ENCODE data around the gene IMPDH1.

Gene IMPDH1

DNA sequence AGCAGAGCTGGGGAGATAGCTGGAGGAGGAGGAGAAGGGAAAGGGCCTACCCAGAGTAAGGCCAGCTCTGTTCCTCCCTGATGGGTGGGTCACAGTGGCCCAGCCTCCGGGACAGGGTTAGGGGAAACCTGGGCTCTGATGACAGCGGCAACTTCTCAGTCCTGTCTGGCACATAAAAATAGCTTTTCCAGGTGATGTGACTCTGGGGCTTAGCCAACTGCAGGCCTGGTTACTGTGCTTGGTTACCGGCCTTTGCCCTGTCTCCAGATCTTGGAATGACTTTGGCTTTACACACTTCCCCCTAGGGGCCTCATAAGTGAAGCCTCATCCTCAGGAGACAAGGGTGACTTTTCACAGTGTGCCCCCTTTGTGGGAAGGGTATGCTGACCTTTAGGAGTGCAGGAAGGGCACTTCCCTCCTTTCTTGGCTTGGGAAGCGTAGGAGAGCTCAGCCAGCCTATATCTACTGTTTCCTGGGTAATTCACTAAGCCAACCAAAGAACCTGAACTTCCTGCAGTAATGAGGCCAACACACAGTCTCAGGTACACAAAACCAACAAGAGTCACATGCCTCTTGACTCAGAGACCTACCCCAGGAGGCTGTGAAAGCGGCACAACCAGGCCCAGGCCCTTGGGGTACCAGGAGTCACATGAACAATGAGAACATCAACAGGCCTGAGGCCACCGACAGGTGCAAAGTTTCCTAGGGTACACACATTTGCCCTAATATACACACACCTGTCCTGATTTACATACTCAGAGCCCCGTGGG is 34.2 kb upstream of the IMPDH1 start:
- TF ChIP-seq, protein P1, sequence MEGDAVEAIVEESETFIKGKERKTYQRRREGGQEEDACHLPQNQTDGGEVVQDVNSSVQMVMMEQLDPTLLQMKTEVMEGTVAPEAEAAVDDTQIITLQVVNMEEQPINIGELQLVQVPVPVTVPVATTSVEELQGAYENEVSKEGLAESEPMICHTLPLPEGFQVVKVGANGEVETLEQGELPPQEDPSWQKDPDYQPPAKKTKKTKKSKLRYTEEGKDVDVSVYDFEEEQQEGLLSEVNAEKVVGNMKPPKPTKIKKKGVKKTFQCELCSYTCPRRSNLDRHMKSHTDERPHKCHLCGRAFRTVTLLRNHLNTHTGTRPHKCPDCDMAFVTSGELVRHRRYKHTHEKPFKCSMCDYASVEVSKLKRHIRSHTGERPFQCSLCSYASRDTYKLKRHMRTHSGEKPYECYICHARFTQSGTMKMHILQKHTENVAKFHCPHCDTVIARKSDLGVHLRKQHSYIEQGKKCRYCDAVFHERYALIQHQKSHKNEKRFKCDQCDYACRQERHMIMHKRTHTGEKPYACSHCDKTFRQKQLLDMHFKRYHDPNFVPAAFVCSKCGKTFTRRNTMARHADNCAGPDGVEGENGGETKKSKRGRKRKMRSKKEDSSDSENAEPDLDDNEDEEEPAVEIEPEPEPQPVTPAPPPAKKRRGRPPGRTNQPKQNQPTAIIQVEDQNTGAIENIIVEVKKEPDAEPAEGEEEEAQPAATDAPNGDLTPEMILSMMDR (IDR thresholded peaks at IDR 0.05; ENCODE audit: low read depth, low read length): no peak
- no peak for DNase-seq (ENCODE audit: extremely low read depth, low read depth)

DNA sequence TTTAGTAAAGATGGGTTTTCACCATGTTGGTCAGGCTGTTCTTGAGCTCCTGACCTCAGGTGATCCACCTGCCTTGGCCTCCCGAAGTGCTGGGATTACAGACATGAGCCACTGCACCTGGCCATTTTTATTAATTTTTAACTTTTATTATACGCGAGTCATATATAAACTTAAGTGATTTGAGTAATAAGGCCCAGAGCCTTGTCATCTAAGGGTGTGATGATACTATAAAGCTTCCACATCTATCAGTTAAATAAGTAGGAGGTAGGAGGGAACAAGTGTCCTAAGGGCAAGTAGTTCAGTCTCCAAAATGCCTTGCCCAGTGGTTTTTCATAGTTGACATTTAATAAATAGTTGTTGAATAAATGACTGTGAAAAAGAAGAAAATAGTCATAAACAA is 32.6 kb upstream of the IMPDH1 start:
- DNase-seq (ENCODE audit: extremely low read depth, low read depth): no peak
- TF ChIP-seq, protein P1 (IDR thresholded peaks at IDR 0.05; ENCODE audit: low read depth, low read length): no peak

DNA sequence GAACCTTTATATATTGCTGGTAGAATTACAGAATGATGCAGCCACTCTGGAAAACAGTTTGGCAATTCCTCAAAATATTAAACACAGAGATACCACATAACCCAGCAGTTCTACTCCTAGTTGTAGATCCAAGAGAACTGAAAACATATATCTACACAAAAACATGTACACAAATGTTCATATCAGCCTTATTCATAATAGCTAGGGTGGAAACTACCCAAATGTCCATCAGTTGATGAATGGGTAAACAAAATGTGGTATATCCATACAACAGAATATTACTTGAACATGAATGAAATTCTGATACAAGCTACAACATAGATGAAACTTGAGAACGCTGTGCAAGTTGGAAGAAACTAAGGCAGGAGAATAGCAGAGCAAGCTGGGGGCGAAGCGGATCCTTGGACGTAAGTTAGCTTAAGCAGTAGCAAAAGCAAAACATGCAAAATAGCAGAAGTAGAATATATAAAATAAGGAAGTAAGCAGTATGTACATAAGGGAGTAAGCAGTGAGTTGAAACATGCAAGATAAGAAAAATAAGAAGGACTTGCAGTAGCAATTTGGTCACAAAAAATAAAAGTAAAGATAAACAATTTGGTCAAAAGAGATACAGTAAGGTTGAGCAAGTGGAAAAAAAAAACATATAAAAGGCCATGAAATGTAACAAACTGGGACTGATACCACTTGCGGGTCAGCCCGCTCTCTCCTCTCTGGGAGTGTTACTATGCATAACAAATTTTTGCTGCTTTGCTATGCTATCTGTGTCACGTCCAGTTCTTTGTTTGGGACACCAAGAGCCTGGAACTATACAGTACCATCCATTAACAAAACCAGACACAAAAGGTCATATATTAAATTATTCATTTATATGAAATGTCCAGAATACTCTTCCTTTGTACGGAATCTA is 27.9 kb upstream of the IMPDH1 start:
- TF ChIP-seq, protein P1 (IDR thresholded peaks at IDR 0.05; ENCODE audit: low read depth, low read length): no peak
- DNase-seq (ENCODE audit: extremely low read depth, low read depth): no peak

DNA sequence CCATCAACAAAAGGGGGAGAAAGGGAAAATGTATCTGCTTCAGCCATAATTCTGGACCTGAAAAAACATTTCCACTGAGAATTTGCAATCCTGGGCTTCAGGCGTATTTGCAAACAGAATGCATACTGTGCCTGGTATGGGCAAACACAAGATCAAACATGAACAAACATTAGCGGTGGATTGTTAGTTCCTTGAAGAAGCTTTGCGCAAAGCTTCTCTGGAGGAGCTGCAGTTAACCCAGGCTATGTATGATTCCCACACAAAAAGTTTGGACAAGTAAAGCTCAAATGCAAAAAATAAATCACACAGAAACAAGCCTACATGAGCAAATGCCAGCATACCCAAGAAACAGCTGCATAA is 25.5 kb upstream of the IMPDH1 start:
- DNase-seq (ENCODE audit: extremely low read depth, low read depth): no peak
- TF ChIP-seq, protein P1 (IDR thresholded peaks at IDR 0.05; ENCODE audit: low read depth, low read length): no peak

DNA sequence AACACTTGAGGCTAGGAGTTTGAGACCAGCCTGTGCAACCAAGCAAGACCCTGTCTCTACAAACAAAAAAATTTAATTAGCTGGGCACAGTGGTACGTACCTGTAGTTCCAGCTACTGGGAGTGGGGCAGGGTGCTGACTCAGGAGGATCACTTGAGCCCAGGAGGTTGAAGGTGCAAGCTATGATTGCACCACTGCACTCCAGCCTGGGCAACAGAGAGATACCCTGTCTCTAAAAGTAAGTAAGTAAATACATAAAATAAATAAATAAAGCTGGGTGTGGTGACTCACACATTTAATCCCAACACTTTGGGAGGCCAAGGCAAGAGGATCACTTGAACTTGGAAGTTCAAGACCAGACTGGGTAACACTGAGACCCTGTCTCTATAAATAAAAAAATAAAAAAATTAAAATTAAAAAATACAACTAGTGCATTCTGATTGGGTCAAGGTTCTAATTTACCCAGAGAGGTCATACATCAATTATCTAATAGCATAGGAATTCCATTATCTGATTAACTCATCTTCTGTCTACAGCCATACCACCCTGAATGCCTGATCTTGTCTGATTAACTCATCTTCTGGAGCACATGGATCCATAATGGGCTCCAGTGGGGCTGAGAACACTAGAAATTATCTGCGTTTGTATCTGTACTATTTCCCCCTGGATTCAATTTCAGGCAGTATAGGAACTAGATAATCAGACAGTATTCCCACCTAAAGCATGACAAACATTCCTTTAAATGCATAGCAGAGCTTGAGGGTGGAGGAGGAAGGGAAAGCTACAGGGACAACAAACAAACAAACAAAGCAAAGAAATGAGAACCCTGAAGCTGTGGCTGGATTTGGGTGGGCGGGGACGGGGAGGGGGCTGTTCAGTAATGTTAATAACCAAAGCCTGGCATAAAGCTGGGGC is 24.9 kb upstream of the IMPDH1 start:
- DNase-seq (ENCODE audit: extremely low read depth, low read depth): no peak
- TF ChIP-seq, protein P1 (IDR thresholded peaks at IDR 0.05; ENCODE audit: low read depth, low read length): no peak

DNA sequence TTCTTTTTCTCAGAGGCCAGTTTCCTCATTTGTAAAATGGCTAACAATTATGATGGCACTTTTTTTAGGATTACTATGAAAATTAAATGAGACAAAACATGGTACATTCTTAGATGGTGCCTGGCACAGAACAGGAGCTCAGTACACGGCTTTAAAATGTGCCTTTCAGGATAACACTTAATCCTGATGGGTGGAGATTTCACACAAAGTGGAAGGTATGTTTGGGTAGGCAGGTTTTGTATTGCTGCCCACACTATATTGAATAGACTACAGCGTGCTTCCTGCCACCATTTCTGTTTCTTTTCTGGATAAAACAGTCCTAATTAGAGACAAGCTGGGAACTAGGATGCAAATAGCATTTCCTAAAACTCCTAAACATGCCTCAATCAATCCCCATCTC is 22.0 kb upstream of the IMPDH1 start:
- TF ChIP-seq, protein P1 (IDR thresholded peaks at IDR 0.05; ENCODE audit: low read depth, low read length): no peak

More for the DNA sequence above, 22.0 kb upstream of the IMPDH1 start:
- no peak for DNase-seq (ENCODE audit: extremely low read depth, low read depth)
